ENCODE measurements around the gene REX1BD.

GRCh38 chr19:18607226-18608101 is 18.9 kb downstream of the REX1BD start:
- TF ChIP-seq CTCF (IDR thresholded peaks at IDR 0.05) (peak in 1 of 4 experiments; percentile 5), POLR2A (IDR thresholded peaks at IDR 0.05) (no peak)

All from prostate gland (tissue), 2 donors.